SK-N-SH (cell line): ENCODE results near the gene ITGA1. TPM values are rescaled to one million over a fixed set of nuclear protein-coding genes. Genes with fewer than 3 reads are reported as not detected.

Source experiments
- CTCF ChIA-PET: fragments of 300-600, 350-600 bp; formaldehyde crosslinking; extraction: SDS; loops from one replicate; lab custom pipeline; 2021; lab: Yijun Ruan, JAX
- POLR2A ChIA-PET: fragments of 350-600 bp; sonication (Branson Sonifier 250); formaldehyde crosslinking; extraction: SDS; loops from one replicate; lab custom pipeline; 2020; ENCODE audit warnings: antibody characterized with exemption, inconsistent platforms; lab: Yijun Ruan, JAX
- DNase-seq: peaks from one replicate; pipeline ENCODE4 v3.0.0; 2012
- H2AFZ ChIP-seq: fragments of 200-600 bp; sonication (generic); 2 replicates; pipeline ENCODE4 v1.8.1; 2016; ENCODE audit warnings: antibody characterized with exemption, mild to moderate bottlenecking, low read depth
- H3F3A ChIP-seq: fragments of 200-600 bp; sonication (generic); replicated peaks from 2 replicates; pipeline ENCODE3; 2016; ENCODE audit warnings: antibody characterized with exemption, mild to moderate bottlenecking; ENCODE audit not compliant: insufficient read depth
- H3K27ac ChIP-seq, 2 experiments: fragments of 200-500 bp in 1 of 2; fragments of 200-600 bp in 1 of 2; sonication (Bioruptor generic) in 1 of 2; sonication (generic), shearing (Covaris generic) in 1 of 2; 2 replicates each; pipeline versions ENCODE4 v1.5.1 to v1.6.1; 2014 to 2016; ENCODE audit warnings: low read depth in 2 of 2, inconsistent platforms in 1 of 2, low read length in 1 of 2, mild to moderate bottlenecking in 1 of 2, mixed read lengths in 1 of 2
- H3K27me3 ChIP-seq: fragments of 200-600 bp; sonication (generic), shearing (Covaris generic); 2 replicates; pipeline ENCODE4 v1.6.1; 2016; ENCODE audit warnings: mixed run types; ENCODE audit not compliant: insufficient read depth
- H3K36me3 ChIP-seq, 2 experiments: fragments of 200-500 bp in 1 of 2; fragments of 200-600 bp in 1 of 2; sonication (Bioruptor generic) in 1 of 2; sonication (generic) in 1 of 2; replicated peaks in 1 of 2; 2 replicates each; pipeline versions ENCODE3 to v1.5.1; 2014 to 2016; ENCODE audit warnings: low read length in 1 of 2, mild to moderate bottlenecking in 1 of 2; ENCODE audit not compliant: insufficient read depth in 2 of 2, control insufficient read depth in 1 of 2
- H3K4me1 ChIP-seq, 2 experiments: fragments of 200-500 bp in 1 of 2; fragments of 200-600 bp in 1 of 2; sonication (Bioruptor generic) in 1 of 2; sonication (generic), shearing (Covaris generic) in 1 of 2; 2 replicates each; pipeline versions ENCODE4 v1.5.1 to v1.6.1; 2014 to 2016; ENCODE audit warnings: low read depth in 1 of 2, low read length in 1 of 2, mixed run types in 1 of 2; ENCODE audit not compliant: insufficient read depth in 2 of 2, control insufficient read depth in 1 of 2
- H3K4me2 ChIP-seq: fragments of 200-600 bp; sonication (generic), shearing (Covaris generic); 2 replicates; pipeline ENCODE4 v1.6.1; 2017; ENCODE audit warnings: mixed run types
- H3K4me3 ChIP-seq, 2 experiments: fragments of 200-500 bp in 1 of 2; fragments of 200-600 bp in 1 of 2; sonication (Bioruptor generic) in 1 of 2; sonication (generic), shearing (Covaris generic) in 1 of 2; 2 replicates each; pipeline versions ENCODE4 v1.5.1 to v1.8.1; 2014 to 2016; ENCODE audit warnings: low read depth in 2 of 2, inconsistent platforms in 1 of 2, low read length in 1 of 2, mild to moderate bottlenecking in 1 of 2, mixed read lengths in 1 of 2, moderate library complexity in 1 of 2
- H3K79me2 ChIP-seq: fragments of 200-600 bp; sonication (generic); 2 replicates; pipeline ENCODE4 v1.8.1; 2017; ENCODE audit warnings: mild to moderate bottlenecking; ENCODE audit not compliant: insufficient read depth
- H3K9ac ChIP-seq: fragments of 200-600 bp; sonication (generic); 2 replicates; pipeline ENCODE4 v1.6.1; 2017; ENCODE audit warnings: mixed run types
- H3K9me2 ChIP-seq: fragments of 200-600 bp; sonication (generic); 2 replicates; pipeline ENCODE4 v1.6.1; 2017; ENCODE audit warnings: mixed run types
- H3K9me3 ChIP-seq: fragments of 200-600 bp; sonication (generic); 2 replicates; pipeline ENCODE4 v1.6.1; 2017; ENCODE audit warnings: mixed run types, mild to moderate bottlenecking, moderate library complexity
- H4K20me1 ChIP-seq: fragments of 200-600 bp; sonication (generic); 2 replicates; pipeline ENCODE4 v1.6.1; 2017; ENCODE audit warnings: mild to moderate bottlenecking, mixed run types; ENCODE audit not compliant: insufficient read depth
- EZH2phosphoT487 ChIP-seq: fragments of 200-600 bp; sonication (generic); IDR thresholded peaks from 2 replicates; pipeline ENCODE4 v1.6.1; 2017; ENCODE audit warnings: low read depth, mixed run types, mild to moderate bottlenecking, antibody characterized with exemption, moderate library complexity, borderline replicate concordance
- FOXJ3 ChIP-seq: sonication (generic); formaldehyde crosslinking; IDR thresholded peaks from 2 replicates; pipeline ENCODE4 v1.5.1; 2020; ENCODE audit warnings: mild to moderate bottlenecking, missing genetic modification reagents
- GATA2 ChIP-seq: sonication (generic); formaldehyde crosslinking; IDR thresholded peaks from 2 replicates; pipeline ENCODE4 v1.5.0; 2020; ENCODE audit warnings: mild to moderate bottlenecking, missing genetic modification reagents
- JUND ChIP-seq: IDR thresholded peaks from 2 replicates; pipeline ENCODE4 v1.4.0; 2012
- POLR2AphosphoS5 ChIP-seq: IDR thresholded peaks from 2 replicates; pipeline ENCODE4 v1.6.1; 2012; ENCODE audit warnings: low read depth, low read length
- RAD21 ChIP-seq: IDR thresholded peaks from 2 replicates; pipeline ENCODE4 v1.6.1; 2012; ENCODE audit warnings: mild to moderate bottlenecking, low read length
- RFX5 ChIP-seq: IDR thresholded peaks from 2 replicates; pipeline ENCODE4 v1.6.1; 2012; ENCODE audit warnings: mild to moderate bottlenecking, improper control_type of control experiment, low read length
- SIN3A ChIP-seq: IDR thresholded peaks from 2 replicates; pipeline ENCODE4 v1.6.1; 2012; ENCODE audit warnings: low read depth, mild to moderate bottlenecking, low read length, moderate library complexity, borderline replicate concordance
- SMC3 ChIP-seq: IDR thresholded peaks from 2 replicates; pipeline ENCODE4 v1.6.1; 2012; ENCODE audit warnings: low read depth, low read length, improper control_type of control experiment
- TAF1 ChIP-seq: IDR thresholded peaks from 2 replicates; pipeline ENCODE4 v1.6.1; 2012; ENCODE audit warnings: low read depth, mild to moderate bottlenecking, low read length, moderate library complexity, borderline replicate concordance
- TCF12 ChIP-seq: IDR thresholded peaks from 2 replicates; pipeline ENCODE4 v1.4.0; 2012
- YY1 ChIP-seq: IDR thresholded peaks from 2 replicates; pipeline ENCODE4 v1.4.0; 2012; ENCODE audit warnings: low read depth, mild to moderate bottlenecking
- WGBS: methylation state at CpG from one replicate; pipeline ENCODE4 v1.1.6; 2017; ENCODE audit warnings: low lambda C conversion rate; 5-methylcytosine and 5-hydroxymethylcytosine counted together
- polyA plus RNA-seq, 3 experiments: library from polyadenylated mRNA; depleted of rRNA; stranded (reverse); fragments of >200 nt; gene quantifications; 2 replicates each; pipeline ENCODE4 v1.2.3, GENCODE V29; 2012
- TF ChIP-seq, protein P1 (sequence below): fragments of 150-350 bp; IDR thresholded peaks from 2 replicates; pipeline ENCODE4 v1.6.1; 2016; ENCODE audit warnings: mild to moderate bottlenecking, low read depth, low read length
- TF ChIP-seq, protein P2 (sequence below): IDR thresholded peaks from 2 replicates; pipeline ENCODE4 v1.4.0; 2012; ENCODE audit warnings: low read depth, borderline replicate concordance
- TF ChIP-seq, protein P3 (sequence below): IDR thresholded peaks from 2 replicates; pipeline ENCODE4 v1.4.0; 2012; ENCODE audit warnings: low read depth, borderline replicate concordance

The ITGA1 gene
- polyA plus RNA-seq, 1 of the 3 experiments (the other 2 are of a cell fraction) = 7.7 TPM

DNA sequence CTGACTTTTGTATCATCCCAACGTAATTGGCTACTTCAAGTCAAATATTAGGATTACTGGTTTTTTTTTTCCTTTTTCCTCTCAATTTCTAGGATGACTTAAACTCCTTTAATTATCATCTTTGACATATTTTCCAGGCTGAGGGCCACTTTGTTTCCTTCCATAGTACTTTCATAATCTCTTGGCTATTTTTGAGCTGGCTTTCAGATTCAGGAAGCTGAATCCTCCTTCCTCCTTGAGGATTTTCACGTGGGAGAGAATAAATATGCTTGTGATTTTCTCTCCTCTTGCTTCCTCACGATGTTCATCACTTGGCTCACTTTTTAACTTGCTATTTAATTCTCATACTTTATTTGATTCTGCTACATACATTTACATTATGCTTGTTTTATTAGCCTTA lies 88.1 kb downstream of the ITGA1 start (continued):
- no peak for TF ChIP-seq EZH2phosphoT487
- TF ChIP-seq GATA2 (CRISPR knock-in tag) = no peak

DNA sequence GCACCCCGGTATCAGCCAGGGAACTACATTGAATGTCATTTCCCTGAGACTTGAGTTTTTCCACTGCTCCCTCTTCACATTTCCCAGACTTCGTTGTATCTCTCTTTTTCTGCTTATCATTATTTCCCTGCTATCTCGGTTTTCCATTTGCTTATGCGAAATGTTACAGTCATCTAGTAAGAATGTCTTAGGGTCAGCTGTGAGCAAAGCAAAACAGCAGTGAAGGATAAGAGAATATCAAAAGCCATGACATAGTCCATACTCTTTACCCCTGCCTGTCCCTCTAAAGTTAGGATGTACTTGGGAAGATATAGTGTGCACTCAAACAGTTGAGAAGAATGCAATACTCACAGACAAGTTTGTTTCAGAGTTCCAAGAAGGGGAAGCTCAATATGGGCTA lies 88.7 kb downstream of the ITGA1 start:
- CTCF ChIA-PET = interaction anchor here (1.5 kb wide), 1 partner anchor 8 kb away, joined by 4 read pairs; no protein-coding TSS in a partner anchor
- no peak for DNase-seq

More for the DNA sequence above, 88.7 kb downstream of the ITGA1 start:
- Histone ChIP-seq H3K27ac (no peak overlapping the region), H3K9me3 (no peaks in the 10 kb centered on the region), H3K4me2 (no peak overlapping the region), H4K20me1 (no peaks in the 10 kb centered on the region), H2AFZ (no peak overlapping the region), H3K9ac (no peak overlapping the region), H3K4me1 (peaks cover 0 to 7% of the 10 kb centered on the region in 2 experiments; a peak in 3 of 4 replicates), H3K9me2 (no peaks in the 10 kb centered on the region), H3K4me3 (no peak overlapping the region), H3F3A (peaks cover 4% of the 10 kb centered on the region), H3K27me3 (no peaks in the 10 kb centered on the region), H3K36me3 (no peaks in the 10 kb centered on the region), H3K79me2 (no peaks in the 10 kb centered on the region)
- POLR2A ChIA-PET = no interaction called here
- WGBS = 85% methylated on average over 4 of the region's 4 CpGs
- TF ChIP-seq JUND (no peak), RAD21 (no peak), TAF1 (no peak), SIN3A (no peak), RFX5 (no peak), POLR2AphosphoS5 (no peak), FOXJ3 (CRISPR knock-in tag) (no peak), TCF12 (no peak), YY1 (no peak), SMC3 (no peak)
- TF ChIP-seq, protein P1, sequence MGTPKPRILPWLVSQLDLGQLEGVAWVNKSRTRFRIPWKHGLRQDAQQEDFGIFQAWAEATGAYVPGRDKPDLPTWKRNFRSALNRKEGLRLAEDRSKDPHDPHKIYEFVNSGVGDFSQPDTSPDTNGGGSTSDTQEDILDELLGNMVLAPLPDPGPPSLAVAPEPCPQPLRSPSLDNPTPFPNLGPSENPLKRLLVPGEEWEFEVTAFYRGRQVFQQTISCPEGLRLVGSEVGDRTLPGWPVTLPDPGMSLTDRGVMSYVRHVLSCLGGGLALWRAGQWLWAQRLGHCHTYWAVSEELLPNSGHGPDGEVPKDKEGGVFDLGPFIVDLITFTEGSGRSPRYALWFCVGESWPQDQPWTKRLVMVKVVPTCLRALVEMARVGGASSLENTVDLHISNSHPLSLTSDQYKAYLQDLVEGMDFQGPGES = no peak
- TF ChIP-seq, protein P2, sequence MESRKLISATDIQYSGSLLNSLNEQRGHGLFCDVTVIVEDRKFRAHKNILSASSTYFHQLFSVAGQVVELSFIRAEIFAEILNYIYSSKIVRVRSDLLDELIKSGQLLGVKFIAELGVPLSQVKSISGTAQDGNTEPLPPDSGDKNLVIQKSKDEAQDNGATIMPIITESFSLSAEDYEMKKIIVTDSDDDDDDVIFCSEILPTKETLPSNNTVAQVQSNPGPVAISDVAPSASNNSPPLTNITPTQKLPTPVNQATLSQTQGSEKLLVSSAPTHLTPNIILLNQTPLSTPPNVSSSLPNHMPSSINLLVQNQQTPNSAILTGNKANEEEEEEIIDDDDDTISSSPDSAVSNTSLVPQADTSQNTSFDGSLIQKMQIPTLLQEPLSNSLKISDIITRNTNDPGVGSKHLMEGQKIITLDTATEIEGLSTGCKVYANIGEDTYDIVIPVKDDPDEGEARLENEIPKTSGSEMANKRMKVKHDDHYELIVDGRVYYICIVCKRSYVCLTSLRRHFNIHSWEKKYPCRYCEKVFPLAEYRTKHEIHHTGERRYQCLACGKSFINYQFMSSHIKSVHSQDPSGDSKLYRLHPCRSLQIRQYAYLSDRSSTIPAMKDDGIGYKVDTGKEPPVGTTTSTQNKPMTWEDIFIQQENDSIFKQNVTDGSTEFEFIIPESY = no peak
- TF ChIP-seq, protein P3, sequence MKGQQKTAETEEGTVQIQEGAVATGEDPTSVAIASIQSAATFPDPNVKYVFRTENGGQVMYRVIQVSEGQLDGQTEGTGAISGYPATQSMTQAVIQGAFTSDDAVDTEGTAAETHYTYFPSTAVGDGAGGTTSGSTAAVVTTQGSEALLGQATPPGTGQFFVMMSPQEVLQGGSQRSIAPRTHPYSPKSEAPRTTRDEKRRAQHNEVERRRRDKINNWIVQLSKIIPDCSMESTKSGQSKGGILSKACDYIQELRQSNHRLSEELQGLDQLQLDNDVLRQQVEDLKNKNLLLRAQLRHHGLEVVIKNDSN = no peak
